Progenitor cell of endocrine pancreas (in vitro differentiated cells): ENCODE results near the gene NRDE2. TPM values are rescaled to one million over a fixed set of nuclear protein-coding genes. Genes with fewer than 3 reads are reported as not detected.

Experiments
- DNase-seq: peaks from one replicate; pipeline ENCODE4 v3.0.0; 2021; ENCODE audit warnings: low spot score; ENCODE audit not compliant: unreplicated experiment
- H3K27ac Mint-ChIP-seq: 2 replicates; pipeline ENCODE4 v1.8.0; 2021; ENCODE audit warnings: mild to moderate bottlenecking, moderate library complexity, mixed read lengths
- H3K27me3 Mint-ChIP-seq: 2 replicates; pipeline ENCODE4 v1.8.0; 2021; ENCODE audit warnings: mixed read lengths
- H3K36me3 Mint-ChIP-seq: 2 replicates; pipeline ENCODE4 v1.8.0; 2022; ENCODE audit warnings: mixed read lengths; ENCODE audit not compliant: insufficient read depth
- H3K4me1 Mint-ChIP-seq: 2 replicates; pipeline ENCODE4 v1.8.0; 2021; ENCODE audit warnings: low read depth, mixed read lengths
- H3K4me3 Mint-ChIP-seq: 2 replicates; pipeline ENCODE4 v1.8.0; 2021; ENCODE audit warnings: low read depth, mild to moderate bottlenecking, moderate library complexity, mixed read lengths
- H3K9me3 Mint-ChIP-seq: 2 replicates; pipeline ENCODE4 v1.8.0; 2021; ENCODE audit warnings: low read depth, mixed read lengths
- CTCF ChIP-seq: fragments of 200-600 bp; sonication (generic); IDR thresholded peaks from one replicate; pipeline ENCODE4 v1.5.0; 2021; ENCODE audit warnings: antibody characterized with exemption, mild to moderate bottlenecking; ENCODE audit not compliant: unreplicated experiment
- total RNA-seq: library from RNA; stranded (reverse); gene quantifications from 2 replicates; pipeline ENCODE4 v1.2.1, GENCODE V29; 2021

NRDE2 gene
- total RNA-seq, 1 donor from 2014 or later, result 36.7 TPM

DNA sequence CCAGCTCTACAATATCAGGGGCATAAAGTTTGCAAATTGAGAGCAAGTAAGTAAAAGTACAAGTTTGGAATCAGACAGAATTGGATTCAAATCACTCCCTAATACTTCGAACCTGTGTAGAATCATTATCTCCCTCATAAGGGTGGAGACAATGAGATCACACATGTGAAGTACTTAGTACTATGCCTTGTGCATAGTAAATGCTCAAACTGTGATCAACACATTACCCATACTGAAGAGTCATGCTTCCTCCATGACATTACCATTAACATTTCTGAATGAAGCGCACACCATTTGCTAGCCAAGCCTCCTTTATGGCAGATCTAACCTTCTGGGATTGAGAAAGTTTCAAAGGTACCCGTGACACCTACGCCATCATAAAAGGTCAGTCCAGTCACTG lies 26.6 kb upstream of the NRDE2 start:
- H3K9me3 Mint-ChIP-seq, result no peaks in the 10 kb centered on the region
- no peaks in the 10 kb centered on the region for H3K27me3 Mint-ChIP-seq
- no peak for TF ChIP-seq CTCF
- DNase-seq, result no peak
- H3K4me3 Mint-ChIP-seq, result no peak overlapping the region
- H3K4me1 Mint-ChIP-seq, result peaks cover 4% of the 10 kb centered on the region
- no peaks in the 10 kb centered on the region for H3K36me3 Mint-ChIP-seq
- H3K27ac Mint-ChIP-seq, result no peak overlapping the region

- Mint-ChIP-seq H3K27ac (no peak overlapping the region), H3K4me3 (no peak overlapping the region), H3K4me1 (peaks cover 4% of the 10 kb centered on the region), H3K36me3 (no peaks in the 10 kb centered on the region), H3K9me3 (no peaks in the 10 kb centered on the region), H3K27me3 (no peaks in the 10 kb centered on the region)
- TF ChIP-seq CTCF, result no peak
- no peak for DNase-seq
These were observed 25.2 kb upstream of the NRDE2 start for GRCh38 chr14:90356925-90357324.

DNA sequence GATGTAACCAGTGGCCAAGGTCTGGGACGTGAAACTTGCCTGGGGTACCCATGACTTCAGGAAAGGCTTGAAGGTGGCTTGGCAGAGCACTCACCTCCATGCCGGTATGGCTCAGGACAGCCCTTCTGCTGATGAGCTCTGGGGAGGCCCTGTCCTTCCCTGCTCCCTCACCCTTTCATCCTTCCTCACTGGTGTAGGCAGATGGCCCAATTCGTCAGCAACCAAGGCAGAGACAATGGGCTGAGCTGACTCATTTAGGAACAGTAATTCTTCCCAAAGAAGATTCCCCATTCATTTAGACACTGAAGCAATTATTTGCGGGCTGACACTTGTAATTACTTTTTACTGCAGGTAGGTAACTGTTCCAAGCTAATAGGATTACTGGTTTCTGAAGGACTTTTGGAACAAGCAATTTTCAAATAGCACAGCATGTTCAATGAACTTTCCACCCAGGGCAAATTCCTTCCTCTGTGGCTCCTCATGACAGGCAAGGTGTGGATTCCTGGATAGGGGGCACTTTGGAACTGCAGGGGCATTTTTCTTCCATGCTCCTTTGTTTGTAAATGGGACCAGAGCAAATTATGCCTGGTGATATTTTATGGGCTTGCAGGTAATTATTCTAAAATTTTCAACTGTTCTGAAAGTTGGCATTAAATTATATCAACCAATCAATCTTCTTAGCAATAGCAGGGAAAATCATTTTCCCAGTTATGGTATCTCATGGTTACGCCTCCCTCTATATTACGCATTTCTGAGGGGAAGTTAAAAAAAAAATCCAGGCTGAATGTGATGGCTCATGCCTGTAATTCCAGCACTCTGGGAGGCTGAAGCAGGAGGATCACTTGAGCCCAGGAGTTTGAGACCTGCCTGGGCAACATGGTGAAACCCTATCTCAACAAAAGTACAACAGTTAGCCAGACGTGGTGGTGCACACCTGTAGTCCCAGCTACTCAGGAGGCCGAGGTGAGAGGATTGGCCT lies 24.1 kb upstream of the NRDE2 start:
- no peaks in the 10 kb centered on the region for H3K9me3 Mint-ChIP-seq
- H3K27ac Mint-ChIP-seq, result no peak overlapping the region
- no peak for TF ChIP-seq CTCF
- no peak overlapping the region for H3K4me3 Mint-ChIP-seq
- no peaks in the 10 kb centered on the region for H3K36me3 Mint-ChIP-seq
- H3K27me3 Mint-ChIP-seq, result no peaks in the 10 kb centered on the region
- DNase-seq, result no peak
- peaks cover 4% of the 10 kb centered on the region for H3K4me1 Mint-ChIP-seq

GRCh38 chr14:90354551-90355298 lies 23.0 kb upstream of the NRDE2 start:
- H3K27ac Mint-ChIP-seq, result no peak overlapping the region
- no peaks in the 10 kb centered on the region for H3K36me3 Mint-ChIP-seq
- no peaks in the 10 kb centered on the region for H3K9me3 Mint-ChIP-seq
- peaks cover 4% of the 10 kb centered on the region for H3K4me1 Mint-ChIP-seq
- TF ChIP-seq CTCF, result no peak
- no peak for DNase-seq
- H3K27me3 Mint-ChIP-seq, result no peaks in the 10 kb centered on the region
- no peak overlapping the region for H3K4me3 Mint-ChIP-seq

DNA sequence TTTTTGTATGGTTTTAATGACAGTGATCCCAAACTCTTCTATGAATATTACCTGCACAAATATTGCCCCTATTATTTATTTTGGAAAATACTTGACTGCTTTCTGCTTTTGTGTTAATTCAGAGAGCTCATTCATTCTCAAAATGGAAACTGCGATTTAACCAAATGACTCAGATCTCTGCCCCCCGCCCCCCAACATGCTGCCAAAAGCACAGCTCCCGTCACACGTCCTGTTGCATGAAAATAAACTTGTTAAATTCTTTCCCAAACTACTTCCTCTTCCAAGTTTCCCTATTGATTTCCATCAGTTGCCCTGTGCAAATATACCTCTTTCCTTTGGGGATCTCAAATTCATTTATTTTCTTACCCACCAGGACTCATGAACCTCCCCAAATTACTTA lies 18.0 kb upstream of the NRDE2 start:
- TF ChIP-seq CTCF, result no peak
- Mint-ChIP-seq H3K27me3 (no peaks in the 10 kb centered on the region), H3K27ac (no peak overlapping the region), H3K36me3 (no peaks in the 10 kb centered on the region), H3K4me3 (no peak overlapping the region), H3K9me3 (no peaks in the 10 kb centered on the region), H3K4me1 (no peaks in the 10 kb centered on the region)
- DNase-seq, result no peak
